ENCODE measurements around the gene MPG.

MPG gene

GRCh38 chr16:94918-95265 lies 16.9 kb downstream of the MPG start:
- peaks cover 15% of the 10 kb centered on the region for H4K20me1 ChIP-seq (ENCODE audit: insufficient read depth, low read length)
- no peak overlapping the region for H3K27ac ChIP-seq (ENCODE audit: low read length)
- H3K9me3 ChIP-seq (ENCODE audit: insufficient read depth, low read length, severe bottlenecking): no peaks in the 10 kb centered on the region
- no peaks in the 10 kb centered on the region for H3K27me3 ChIP-seq (ENCODE audit: insufficient read depth, low read length, poor library complexity)
- no peak overlapping the region for H3K9ac ChIP-seq (ENCODE audit: low read depth, low read length)
- no peak overlapping the region for H2AFZ ChIP-seq (ENCODE audit: low read depth, low read length)
- ATAC-seq (ENCODE audit: insufficient read depth, low read depth) (no peak), DNase-seq (no peak)
- no peak for TF ChIP-seq CTCF (IDR thresholded peaks at IDR 0.05; ENCODE audit: borderline replicate concordance, extremely low read depth, low read length, poor library complexity, severe bottlenecking)
- no peak for TF ChIP-seq EZH2 (IDR thresholded peaks at IDR 0.05; ENCODE audit: borderline replicate concordance, low read depth, low read length, severe bottlenecking)
- no peak overlapping the region for H3K4me3 ChIP-seq (ENCODE audit: low read depth in 1 of 2, low read length in 2 of 2)
- H3K4me1 ChIP-seq (ENCODE audit: insufficient read depth, low read length): no peaks in the 10 kb centered on the region
- H3K4me2 ChIP-seq (ENCODE audit: insufficient read depth, low read length): no peak overlapping the region
- H3K79me2 ChIP-seq (ENCODE audit: insufficient read depth, low read length): no peaks in the 10 kb centered on the region
- peaks cover 59% of the 10 kb centered on the region for H3K36me3 ChIP-seq (ENCODE audit: insufficient read depth, low read length)

- Histone ChIP-seq H3K9me3 (ENCODE audit: insufficient read depth, low read length, severe bottlenecking) (no peaks in the 10 kb centered on the region), H3K4me3 (ENCODE audit: low read depth in 1 of 2, low read length in 2 of 2) (no peak overlapping the region), H2AFZ (ENCODE audit: low read depth, low read length) (no peak overlapping the region), H3K36me3 (ENCODE audit: insufficient read depth, low read length) (peaks cover 55% of the 10 kb centered on the region), H4K20me1 (ENCODE audit: insufficient read depth, low read length) (peaks cover 13% of the 10 kb centered on the region), H3K27ac (ENCODE audit: low read length) (no peak overlapping the region), H3K79me2 (ENCODE audit: insufficient read depth, low read length) (no peaks in the 10 kb centered on the region), H3K4me2 (ENCODE audit: insufficient read depth, low read length) (no peak overlapping the region), H3K4me1 (ENCODE audit: insufficient read depth, low read length) (no peaks in the 10 kb centered on the region), H3K9ac (ENCODE audit: low read depth, low read length) (no peak overlapping the region), H3K27me3 (ENCODE audit: insufficient read depth, low read length, poor library complexity) (no peaks in the 10 kb centered on the region)
- DNase-seq (peak; percentile 91), ATAC-seq (ENCODE audit: insufficient read depth, low read depth) (peak; percentile 95)
- no peak for TF ChIP-seq EZH2 (IDR thresholded peaks at IDR 0.05; ENCODE audit: borderline replicate concordance, low read depth, low read length, severe bottlenecking)
- peak; percentile 100 for TF ChIP-seq CTCF (IDR thresholded peaks at IDR 0.05; ENCODE audit: borderline replicate concordance, extremely low read depth, low read length, poor library complexity, severe bottlenecking)
Observed at GRCh38 chr16:96935-97381, 18.9 kb downstream of the MPG start.

- peaks cover 13% of the 10 kb centered on the region for H4K20me1 ChIP-seq (ENCODE audit: insufficient read depth, low read length)
- H3K27me3 ChIP-seq (ENCODE audit: insufficient read depth, low read length, poor library complexity): no peaks in the 10 kb centered on the region
- DNase-seq (no peak), ATAC-seq (ENCODE audit: insufficient read depth, low read depth) (no peak)
- H3K9ac ChIP-seq (ENCODE audit: low read depth, low read length): no peak overlapping the region
- no peak overlapping the region for H3K27ac ChIP-seq (ENCODE audit: low read length)
- H2AFZ ChIP-seq (ENCODE audit: low read depth, low read length): no peak overlapping the region
- no peaks in the 10 kb centered on the region for H3K79me2 ChIP-seq (ENCODE audit: insufficient read depth, low read length)
- H3K36me3 ChIP-seq (ENCODE audit: insufficient read depth, low read length): peaks cover 51% of the 10 kb centered on the region
- TF ChIP-seq EZH2 (IDR thresholded peaks at IDR 0.05; ENCODE audit: borderline replicate concordance, low read depth, low read length, severe bottlenecking): no peak
- no peak for TF ChIP-seq CTCF (IDR thresholded peaks at IDR 0.05; ENCODE audit: borderline replicate concordance, extremely low read depth, low read length, poor library complexity, severe bottlenecking)
- no peak overlapping the region for H3K4me2 ChIP-seq (ENCODE audit: insufficient read depth, low read length)
- H3K4me1 ChIP-seq (ENCODE audit: insufficient read depth, low read length): no peaks in the 10 kb centered on the region
- no peaks in the 10 kb centered on the region for H3K9me3 ChIP-seq (ENCODE audit: insufficient read depth, low read length, severe bottlenecking)
- H3K4me3 ChIP-seq (ENCODE audit: low read depth in 1 of 2, low read length in 2 of 2): no peak overlapping the region
Observed at GRCh38 chr16:97822-98221, 19.8 kb downstream of the MPG start.

- Histone ChIP-seq H3K36me3 (ENCODE audit: insufficient read depth, low read length) (peaks cover 48% of the 10 kb centered on the region), H3K9ac (ENCODE audit: low read depth, low read length) (no peak overlapping the region), H3K79me2 (ENCODE audit: insufficient read depth, low read length) (no peaks in the 10 kb centered on the region), H4K20me1 (ENCODE audit: insufficient read depth, low read length) (peaks cover 10% of the 10 kb centered on the region; the same call in 1 of the 2 replicates), H3K27ac (ENCODE audit: low read length) (no peak overlapping the region), H3K9me3 (ENCODE audit: insufficient read depth, low read length, severe bottlenecking) (no peaks in the 10 kb centered on the region), H2AFZ (ENCODE audit: low read depth, low read length) (no peak overlapping the region), H3K4me2 (ENCODE audit: insufficient read depth, low read length) (no peak overlapping the region), H3K4me3 (ENCODE audit: low read depth in 1 of 2, low read length in 2 of 2) (no peak overlapping the region), H3K27me3 (ENCODE audit: insufficient read depth, low read length, poor library complexity) (no peaks in the 10 kb centered on the region), H3K4me1 (ENCODE audit: insufficient read depth, low read length) (no peaks in the 10 kb centered on the region)
- ATAC-seq (ENCODE audit: insufficient read depth, low read depth): no peak
- DNase-seq: no peak
- TF ChIP-seq EZH2 (IDR thresholded peaks at IDR 0.05; ENCODE audit: borderline replicate concordance, low read depth, low read length, severe bottlenecking) (no peak), CTCF (IDR thresholded peaks at IDR 0.05; ENCODE audit: borderline replicate concordance, extremely low read depth, low read length, poor library complexity, severe bottlenecking) (no peak)
Observed at GRCh38 chr16:100989-101388, 23.0 kb downstream of the MPG start.
